GM23338 (cell line): ENCODE measurements around the gene FKBP2.

Source experiments
- CREB1 ChIP-seq: fragments of 250-450 bp; sonication (Bioruptor Pico); IDR thresholded peaks from 2 replicates; pipeline ENCODE4 v1.5.0; 2020; ENCODE audit warnings: low read depth, mild to moderate bottlenecking, moderate library complexity
- CTCF ChIP-seq, 2 experiments: fragments of 200-600 bp in 1 of 2; sonication (generic) in 1 of 2; conservative IDR thresholded peaks; 2 replicates each; pipeline versions ENCODE4 v1.5.1 to v1.6.1; 2016 to 2017; ENCODE audit warnings: antibody characterized with exemption in 2 of 2, low read depth in 2 of 2, mild to moderate bottlenecking in 2 of 2, moderate library complexity in 1 of 2
- EZH2 ChIP-seq: fragments of 200-600 bp; sonication (generic); IDR thresholded peaks from one replicate; pipeline ENCODE4 v1.8.0; 2017; ENCODE audit warnings: antibody characterized with exemption, mild to moderate bottlenecking, low read depth; ENCODE audit not compliant: unreplicated experiment
- EZH2phosphoT487 ChIP-seq: fragments of 200-600 bp; sonication (generic); IDR thresholded peaks from one replicate; pipeline ENCODE4 v1.8.1; 2018; ENCODE audit warnings: antibody characterized with exemption; ENCODE audit not compliant: unreplicated experiment
- POLR2AphosphoS5 ChIP-seq: IDR thresholded peaks from 2 replicates; pipeline ENCODE4 v1.6.1; 2016; ENCODE audit warnings: antibody characterized with exemption, low read depth
- REST ChIP-seq: IDR thresholded peaks from one replicate; pipeline ENCODE4 v1.6.1; 2018; ENCODE audit warnings: antibody characterized with exemption; ENCODE audit not compliant: unreplicated experiment
- ZNF114 ChIP-seq: fragments of 250-450 bp; sonication (Bioruptor Pico); IDR thresholded peaks from 2 replicates; pipeline ENCODE4 v1.5.0; 2020; ENCODE audit warnings: mild to moderate bottlenecking, moderate library complexity

- no peak for TF ChIP-seq CTCF (conservative IDR thresholded peaks at IDR 0.05; ENCODE audit: low read depth in 2 of 2)
- no peak for TF ChIP-seq EZH2
- no peak for TF ChIP-seq EZH2phosphoT487
- TF ChIP-seq POLR2AphosphoS5: no peak
- TF ChIP-seq REST: no peak
- TF ChIP-seq CREB1 (CRISPR knock-in tag): no peak
- no peak for TF ChIP-seq ZNF114 (CRISPR knock-in tag)
Observed at GRCh38 chr11:64209563-64209843, 31.4 kb upstream of the FKBP2 start.
